SK-N-SH (cell line): ENCODE results near the gene ADAMTS17. TPM values are rescaled to one million over a fixed set of nuclear protein-coding genes. Genes with fewer than 3 reads are reported as not detected.

Experiments
- CTCF ChIA-PET: fragments of 300-600, 350-600 bp; formaldehyde crosslinking; extraction: SDS; loops from one replicate; lab custom pipeline; 2021; lab: Yijun Ruan, JAX
- POLR2A ChIA-PET: fragments of 350-600 bp; sonication (Branson Sonifier 250); formaldehyde crosslinking; extraction: SDS; loops from one replicate; lab custom pipeline; 2020; ENCODE audit warnings: antibody characterized with exemption, inconsistent platforms; lab: Yijun Ruan, JAX
- DNase-seq: peaks from one replicate; pipeline ENCODE4 v3.0.0; 2012
- H2AFZ ChIP-seq: fragments of 200-600 bp; sonication (generic); 2 replicates; pipeline ENCODE4 v1.8.1; 2016; ENCODE audit warnings: antibody characterized with exemption, mild to moderate bottlenecking, low read depth
- H3F3A ChIP-seq: fragments of 200-600 bp; sonication (generic); replicated peaks from 2 replicates; pipeline ENCODE3; 2016; ENCODE audit warnings: antibody characterized with exemption, mild to moderate bottlenecking; ENCODE audit not compliant: insufficient read depth
- H3K27ac ChIP-seq, 2 experiments: fragments of 200-500 bp in 1 of 2; fragments of 200-600 bp in 1 of 2; sonication (Bioruptor generic) in 1 of 2; sonication (generic), shearing (Covaris generic) in 1 of 2; 2 replicates each; pipeline versions ENCODE4 v1.5.1 to v1.6.1; 2014 to 2016; ENCODE audit warnings: low read depth in 2 of 2, inconsistent platforms in 1 of 2, low read length in 1 of 2, mild to moderate bottlenecking in 1 of 2, mixed read lengths in 1 of 2
- H3K27me3 ChIP-seq: fragments of 200-600 bp; sonication (generic), shearing (Covaris generic); 2 replicates; pipeline ENCODE4 v1.6.1; 2016; ENCODE audit warnings: mixed run types; ENCODE audit not compliant: insufficient read depth
- H3K36me3 ChIP-seq, 2 experiments: fragments of 200-500 bp in 1 of 2; fragments of 200-600 bp in 1 of 2; sonication (Bioruptor generic) in 1 of 2; sonication (generic) in 1 of 2; replicated peaks in 1 of 2; 2 replicates each; pipeline versions ENCODE3 to v1.5.1; 2014 to 2016; ENCODE audit warnings: low read length in 1 of 2, mild to moderate bottlenecking in 1 of 2; ENCODE audit not compliant: insufficient read depth in 2 of 2, control insufficient read depth in 1 of 2
- H3K4me1 ChIP-seq, 2 experiments: fragments of 200-500 bp in 1 of 2; fragments of 200-600 bp in 1 of 2; sonication (Bioruptor generic) in 1 of 2; sonication (generic), shearing (Covaris generic) in 1 of 2; 2 replicates each; pipeline versions ENCODE4 v1.5.1 to v1.6.1; 2014 to 2016; ENCODE audit warnings: low read depth in 1 of 2, low read length in 1 of 2, mixed run types in 1 of 2; ENCODE audit not compliant: insufficient read depth in 2 of 2, control insufficient read depth in 1 of 2
- H3K4me2 ChIP-seq: fragments of 200-600 bp; sonication (generic), shearing (Covaris generic); 2 replicates; pipeline ENCODE4 v1.6.1; 2017; ENCODE audit warnings: mixed run types
- H3K4me3 ChIP-seq, 2 experiments: fragments of 200-500 bp in 1 of 2; fragments of 200-600 bp in 1 of 2; sonication (Bioruptor generic) in 1 of 2; sonication (generic), shearing (Covaris generic) in 1 of 2; 2 replicates each; pipeline versions ENCODE4 v1.5.1 to v1.8.1; 2014 to 2016; ENCODE audit warnings: low read depth in 2 of 2, inconsistent platforms in 1 of 2, low read length in 1 of 2, mild to moderate bottlenecking in 1 of 2, mixed read lengths in 1 of 2, moderate library complexity in 1 of 2
- H3K79me2 ChIP-seq: fragments of 200-600 bp; sonication (generic); 2 replicates; pipeline ENCODE4 v1.8.1; 2017; ENCODE audit warnings: mild to moderate bottlenecking; ENCODE audit not compliant: insufficient read depth
- H3K9ac ChIP-seq: fragments of 200-600 bp; sonication (generic); 2 replicates; pipeline ENCODE4 v1.6.1; 2017; ENCODE audit warnings: mixed run types
- H3K9me2 ChIP-seq: fragments of 200-600 bp; sonication (generic); 2 replicates; pipeline ENCODE4 v1.6.1; 2017; ENCODE audit warnings: mixed run types
- H3K9me3 ChIP-seq: fragments of 200-600 bp; sonication (generic); 2 replicates; pipeline ENCODE4 v1.6.1; 2017; ENCODE audit warnings: mixed run types, mild to moderate bottlenecking, moderate library complexity
- H4K20me1 ChIP-seq: fragments of 200-600 bp; sonication (generic); 2 replicates; pipeline ENCODE4 v1.6.1; 2017; ENCODE audit warnings: mild to moderate bottlenecking, mixed run types; ENCODE audit not compliant: insufficient read depth
- CHD2 ChIP-seq: fragments of 150-350 bp; IDR thresholded peaks from 2 replicates; pipeline ENCODE4 v1.6.1; 2018; ENCODE audit warnings: low read length; ENCODE audit not compliant: partially characterized antibody
- EZH2phosphoT487 ChIP-seq: fragments of 200-600 bp; sonication (generic); IDR thresholded peaks from 2 replicates; pipeline ENCODE4 v1.6.1; 2017; ENCODE audit warnings: low read depth, mixed run types, mild to moderate bottlenecking, antibody characterized with exemption, moderate library complexity, borderline replicate concordance
- FOXJ3 ChIP-seq: sonication (generic); formaldehyde crosslinking; IDR thresholded peaks from 2 replicates; pipeline ENCODE4 v1.5.1; 2020; ENCODE audit warnings: mild to moderate bottlenecking, missing genetic modification reagents
- FOXM1 ChIP-seq: IDR thresholded peaks from 2 replicates; pipeline ENCODE4 v1.4.0; 2012; ENCODE audit warnings: low read depth, mild to moderate bottlenecking
- GABPA ChIP-seq: IDR thresholded peaks from 2 replicates; pipeline ENCODE4 v1.4.0; 2012; ENCODE audit warnings: low read depth, mild to moderate bottlenecking
- JUND ChIP-seq: IDR thresholded peaks from 2 replicates; pipeline ENCODE4 v1.4.0; 2012
- MEF2A ChIP-seq: IDR thresholded peaks from 2 replicates; pipeline ENCODE4 v1.4.0; 2012; ENCODE audit warnings: low read depth, borderline replicate concordance
- POLR2AphosphoS5 ChIP-seq: IDR thresholded peaks from 2 replicates; pipeline ENCODE4 v1.6.1; 2012; ENCODE audit warnings: low read depth, low read length
- RCOR1 ChIP-seq: fragments of 150-350 bp; IDR thresholded peaks from 2 replicates; pipeline ENCODE4 v1.6.1; 2017; ENCODE audit warnings: antibody characterized with exemption, low read length
- RFX5 ChIP-seq: IDR thresholded peaks from 2 replicates; pipeline ENCODE4 v1.6.1; 2012; ENCODE audit warnings: mild to moderate bottlenecking, improper control_type of control experiment, low read length
- RXRA ChIP-seq: IDR thresholded peaks from 2 replicates; pipeline ENCODE4 v1.4.0; 2012; ENCODE audit warnings: low read depth, mild to moderate bottlenecking, borderline replicate concordance
- SIN3A ChIP-seq: IDR thresholded peaks from 2 replicates; pipeline ENCODE4 v1.6.1; 2012; ENCODE audit warnings: low read depth, mild to moderate bottlenecking, low read length, moderate library complexity, borderline replicate concordance
- SMC3 ChIP-seq: IDR thresholded peaks from 2 replicates; pipeline ENCODE4 v1.6.1; 2012; ENCODE audit warnings: low read depth, low read length, improper control_type of control experiment
- TAF1 ChIP-seq: IDR thresholded peaks from 2 replicates; pipeline ENCODE4 v1.6.1; 2012; ENCODE audit warnings: low read depth, mild to moderate bottlenecking, low read length, moderate library complexity, borderline replicate concordance
- TCF12 ChIP-seq: IDR thresholded peaks from 2 replicates; pipeline ENCODE4 v1.4.0; 2012
- YY1 ChIP-seq: IDR thresholded peaks from 2 replicates; pipeline ENCODE4 v1.4.0; 2012; ENCODE audit warnings: low read depth, mild to moderate bottlenecking
- WGBS: methylation state at CpG from one replicate; pipeline ENCODE4 v1.1.6; 2017; ENCODE audit warnings: low lambda C conversion rate; 5-methylcytosine and 5-hydroxymethylcytosine counted together
- polyA plus RNA-seq, 3 experiments: library from polyadenylated mRNA; depleted of rRNA; stranded (reverse); fragments of >200 nt; gene quantifications; 2 replicates each; pipeline ENCODE4 v1.2.3, GENCODE V29; 2012
- TF ChIP-seq, protein P1 (sequence below): fragments of 150-350 bp; IDR thresholded peaks from 2 replicates; pipeline ENCODE4 v1.6.1; 2017; ENCODE audit warnings: antibody characterized with exemption, low read length, low read depth, borderline replicate concordance
- TF ChIP-seq, protein P2 (sequence below): IDR thresholded peaks from 2 replicates; pipeline ENCODE4 v1.4.0; 2012; ENCODE audit warnings: low read depth, borderline replicate concordance
- TF ChIP-seq, protein P3 (sequence below): fragments of 150-350 bp; IDR thresholded peaks from 2 replicates; pipeline ENCODE4 v1.6.1; 2016; ENCODE audit warnings: mild to moderate bottlenecking, low read depth, low read length
- TF ChIP-seq, protein P4 (sequence below): IDR thresholded peaks from 2 replicates; pipeline ENCODE4 v1.6.1; 2012; ENCODE audit warnings: mild to moderate bottlenecking, low read depth, low read length, moderate library complexity
- TF ChIP-seq, protein P5 (sequence below): fragments of 200-600 bp; sonication (generic); IDR thresholded peaks from 2 replicates; pipeline ENCODE4 v1.6.1; 2017; ENCODE audit warnings: antibody characterized with exemption, mild to moderate bottlenecking, moderate library complexity

The ADAMTS17 gene
- polyA plus RNA-seq, 1 of the 3 experiments (the other 2 are of a cell fraction), result not detected

DNA sequence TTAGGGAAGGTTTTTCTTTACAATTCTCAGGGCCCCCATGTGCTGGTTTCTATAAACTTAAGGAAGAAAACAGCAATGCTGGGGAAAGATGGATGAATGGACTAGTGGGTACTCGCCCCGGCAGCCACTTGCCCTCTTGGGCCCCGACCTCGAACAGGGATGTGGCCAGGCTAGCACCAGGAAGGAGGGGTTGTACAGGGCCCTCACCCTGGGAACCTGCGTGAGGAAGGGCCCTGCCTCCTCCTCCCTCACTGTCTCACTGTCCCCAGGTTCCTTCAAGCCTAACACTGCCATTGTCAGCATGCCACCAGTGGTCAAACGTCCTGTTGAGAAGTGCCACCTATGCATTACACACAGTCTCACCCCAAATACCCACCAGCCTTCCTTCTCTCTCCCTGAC lies 9.1 kb downstream of the ADAMTS17 start:
- Histone ChIP-seq H3K79me2 (no peaks in the 10 kb centered on the region), H3K27me3 (no peaks in the 10 kb centered on the region), H3K27ac (no peak overlapping the region), H2AFZ (no peak overlapping the region), H3K4me2 (no peak overlapping the region), H3K4me3 (no peak overlapping the region), H3K9me3 (no peaks in the 10 kb centered on the region), H3K4me1 (peaks cover 0 to 27% of the 10 kb centered on the region in 2 experiments; a peak in 1 of 4 replicates), H4K20me1 (no peaks in the 10 kb centered on the region), H3K9ac (no peak overlapping the region), H3K9me2 (no peaks in the 10 kb centered on the region), H3K36me3 (no peaks in the 10 kb centered on the region), H3F3A (no peaks in the 10 kb centered on the region)
- ChIA-PET CTCF (no interaction called here), POLR2A (interaction anchor here (0.6 kb wide), 1 partner anchor 153 kb away, joined by 3 read pairs; no protein-coding TSS in a partner anchor)
- DNase-seq, result no peak
- TF ChIP-seq RXRA, result no peak
- TF ChIP-seq RCOR1, result no peak
- TF ChIP-seq SMC3, result no peak
- TF ChIP-seq YY1, result no peak
- TF ChIP-seq SIN3A, result no peak
- WGBS, result 44% methylated on average over 6 of the region's 6 CpGs

DNA sequence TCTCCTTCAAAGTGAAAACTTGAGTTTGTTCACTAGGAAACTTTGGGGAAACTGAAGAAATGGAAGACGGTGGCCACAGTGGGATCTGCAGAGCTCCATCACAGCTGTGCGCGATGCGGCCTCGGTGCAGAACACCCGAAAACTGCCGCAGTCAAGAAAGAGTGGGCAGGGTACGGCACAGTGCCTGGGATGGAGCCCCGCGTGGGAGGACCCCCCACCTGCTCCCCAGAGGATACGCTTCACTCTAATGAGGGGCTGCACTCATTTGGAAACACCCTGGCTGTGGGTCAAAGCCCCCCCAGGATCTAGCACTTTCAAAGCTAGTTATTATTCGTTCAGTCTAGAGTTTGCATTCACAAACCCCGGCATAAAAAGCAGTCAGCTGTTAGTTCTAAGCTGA lies 9.5 kb downstream of the ADAMTS17 start:
- H3K27ac ChIP-seq, result no peak overlapping the region
- H3K4me1 ChIP-seq, result peaks cover 0 to 27% of the 10 kb centered on the region in 2 experiments; a peak in 1 of 4 replicates
- 61% methylated on average over 13 of the region's 13 CpGs for WGBS
- ChIA-PET CTCF (interaction anchor here (0.6 kb wide), 1 partner anchor 154 kb away, joined by 3 read pairs; no protein-coding TSS in a partner anchor), POLR2A (interaction anchor here (0.6 kb wide), 1 partner anchor 153 kb away, joined by 3 read pairs; no protein-coding TSS in a partner anchor)
- H3K9me2 ChIP-seq, result no peaks in the 10 kb centered on the region
- no peaks in the 10 kb centered on the region for H3K27me3 ChIP-seq
- H4K20me1 ChIP-seq, result no peaks in the 10 kb centered on the region
- H3K9ac ChIP-seq, result no peak overlapping the region
- no peak for DNase-seq
- no peak overlapping the region for H3K4me2 ChIP-seq
- H2AFZ ChIP-seq, result no peak overlapping the region
- H3K9me3 ChIP-seq, result no peaks in the 10 kb centered on the region
- no peaks in the 10 kb centered on the region for H3F3A ChIP-seq
- H3K4me3 ChIP-seq, result no peak overlapping the region
- H3K36me3 ChIP-seq, result no peaks in the 10 kb centered on the region
- H3K79me2 ChIP-seq, result no peaks in the 10 kb centered on the region
- TF ChIP-seq, protein P1, sequence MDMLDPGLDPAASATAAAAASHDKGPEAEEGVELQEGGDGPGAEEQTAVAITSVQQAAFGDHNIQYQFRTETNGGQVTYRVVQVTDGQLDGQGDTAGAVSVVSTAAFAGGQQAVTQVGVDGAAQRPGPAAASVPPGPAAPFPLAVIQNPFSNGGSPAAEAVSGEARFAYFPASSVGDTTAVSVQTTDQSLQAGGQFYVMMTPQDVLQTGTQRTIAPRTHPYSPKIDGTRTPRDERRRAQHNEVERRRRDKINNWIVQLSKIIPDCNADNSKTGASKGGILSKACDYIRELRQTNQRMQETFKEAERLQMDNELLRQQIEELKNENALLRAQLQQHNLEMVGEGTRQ, result no peak
- TF ChIP-seq GABPA, result no peak
- TF ChIP-seq RFX5, result no peak
- no peak for TF ChIP-seq RCOR1
- TF ChIP-seq POLR2AphosphoS5, result no peak
- TF ChIP-seq TAF1, result no peak
- TF ChIP-seq, protein P2, sequence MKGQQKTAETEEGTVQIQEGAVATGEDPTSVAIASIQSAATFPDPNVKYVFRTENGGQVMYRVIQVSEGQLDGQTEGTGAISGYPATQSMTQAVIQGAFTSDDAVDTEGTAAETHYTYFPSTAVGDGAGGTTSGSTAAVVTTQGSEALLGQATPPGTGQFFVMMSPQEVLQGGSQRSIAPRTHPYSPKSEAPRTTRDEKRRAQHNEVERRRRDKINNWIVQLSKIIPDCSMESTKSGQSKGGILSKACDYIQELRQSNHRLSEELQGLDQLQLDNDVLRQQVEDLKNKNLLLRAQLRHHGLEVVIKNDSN, result no peak
- no peak for TF ChIP-seq TCF12
- no peak for TF ChIP-seq JUND
- TF ChIP-seq, protein P3, sequence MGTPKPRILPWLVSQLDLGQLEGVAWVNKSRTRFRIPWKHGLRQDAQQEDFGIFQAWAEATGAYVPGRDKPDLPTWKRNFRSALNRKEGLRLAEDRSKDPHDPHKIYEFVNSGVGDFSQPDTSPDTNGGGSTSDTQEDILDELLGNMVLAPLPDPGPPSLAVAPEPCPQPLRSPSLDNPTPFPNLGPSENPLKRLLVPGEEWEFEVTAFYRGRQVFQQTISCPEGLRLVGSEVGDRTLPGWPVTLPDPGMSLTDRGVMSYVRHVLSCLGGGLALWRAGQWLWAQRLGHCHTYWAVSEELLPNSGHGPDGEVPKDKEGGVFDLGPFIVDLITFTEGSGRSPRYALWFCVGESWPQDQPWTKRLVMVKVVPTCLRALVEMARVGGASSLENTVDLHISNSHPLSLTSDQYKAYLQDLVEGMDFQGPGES, result no peak
- TF ChIP-seq, protein P4, sequence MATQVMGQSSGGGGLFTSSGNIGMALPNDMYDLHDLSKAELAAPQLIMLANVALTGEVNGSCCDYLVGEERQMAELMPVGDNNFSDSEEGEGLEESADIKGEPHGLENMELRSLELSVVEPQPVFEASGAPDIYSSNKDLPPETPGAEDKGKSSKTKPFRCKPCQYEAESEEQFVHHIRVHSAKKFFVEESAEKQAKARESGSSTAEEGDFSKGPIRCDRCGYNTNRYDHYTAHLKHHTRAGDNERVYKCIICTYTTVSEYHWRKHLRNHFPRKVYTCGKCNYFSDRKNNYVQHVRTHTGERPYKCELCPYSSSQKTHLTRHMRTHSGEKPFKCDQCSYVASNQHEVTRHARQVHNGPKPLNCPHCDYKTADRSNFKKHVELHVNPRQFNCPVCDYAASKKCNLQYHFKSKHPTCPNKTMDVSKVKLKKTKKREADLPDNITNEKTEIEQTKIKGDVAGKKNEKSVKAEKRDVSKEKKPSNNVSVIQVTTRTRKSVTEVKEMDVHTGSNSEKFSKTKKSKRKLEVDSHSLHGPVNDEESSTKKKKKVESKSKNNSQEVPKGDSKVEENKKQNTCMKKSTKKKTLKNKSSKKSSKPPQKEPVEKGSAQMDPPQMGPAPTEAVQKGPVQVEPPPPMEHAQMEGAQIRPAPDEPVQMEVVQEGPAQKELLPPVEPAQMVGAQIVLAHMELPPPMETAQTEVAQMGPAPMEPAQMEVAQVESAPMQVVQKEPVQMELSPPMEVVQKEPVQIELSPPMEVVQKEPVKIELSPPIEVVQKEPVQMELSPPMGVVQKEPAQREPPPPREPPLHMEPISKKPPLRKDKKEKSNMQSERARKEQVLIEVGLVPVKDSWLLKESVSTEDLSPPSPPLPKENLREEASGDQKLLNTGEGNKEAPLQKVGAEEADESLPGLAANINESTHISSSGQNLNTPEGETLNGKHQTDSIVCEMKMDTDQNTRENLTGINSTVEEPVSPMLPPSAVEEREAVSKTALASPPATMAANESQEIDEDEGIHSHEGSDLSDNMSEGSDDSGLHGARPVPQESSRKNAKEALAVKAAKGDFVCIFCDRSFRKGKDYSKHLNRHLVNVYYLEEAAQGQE, result no peak
- no peak for TF ChIP-seq FOXJ3 (CRISPR knock-in tag)
- no peak for TF ChIP-seq FOXM1
- TF ChIP-seq CHD2, result no peak
- no peak for TF ChIP-seq EZH2phosphoT487
- TF ChIP-seq, protein P5, sequence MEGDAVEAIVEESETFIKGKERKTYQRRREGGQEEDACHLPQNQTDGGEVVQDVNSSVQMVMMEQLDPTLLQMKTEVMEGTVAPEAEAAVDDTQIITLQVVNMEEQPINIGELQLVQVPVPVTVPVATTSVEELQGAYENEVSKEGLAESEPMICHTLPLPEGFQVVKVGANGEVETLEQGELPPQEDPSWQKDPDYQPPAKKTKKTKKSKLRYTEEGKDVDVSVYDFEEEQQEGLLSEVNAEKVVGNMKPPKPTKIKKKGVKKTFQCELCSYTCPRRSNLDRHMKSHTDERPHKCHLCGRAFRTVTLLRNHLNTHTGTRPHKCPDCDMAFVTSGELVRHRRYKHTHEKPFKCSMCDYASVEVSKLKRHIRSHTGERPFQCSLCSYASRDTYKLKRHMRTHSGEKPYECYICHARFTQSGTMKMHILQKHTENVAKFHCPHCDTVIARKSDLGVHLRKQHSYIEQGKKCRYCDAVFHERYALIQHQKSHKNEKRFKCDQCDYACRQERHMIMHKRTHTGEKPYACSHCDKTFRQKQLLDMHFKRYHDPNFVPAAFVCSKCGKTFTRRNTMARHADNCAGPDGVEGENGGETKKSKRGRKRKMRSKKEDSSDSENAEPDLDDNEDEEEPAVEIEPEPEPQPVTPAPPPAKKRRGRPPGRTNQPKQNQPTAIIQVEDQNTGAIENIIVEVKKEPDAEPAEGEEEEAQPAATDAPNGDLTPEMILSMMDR, result no peak
- no peak for TF ChIP-seq MEF2A
